Cardiac muscle cell (in vitro differentiated cells and primary cell): ENCODE results near the gene GPR152. TPM values are rescaled to one million over a fixed set of nuclear protein-coding genes. Genes with fewer than 3 reads are reported as not detected.

Source experiments
- DNase-seq, 2 donors: peaks; one replicate each; pipeline versions ENCODE4 v3.0.0 to v3.0.0-alpha.2; 2010 to 2017; ENCODE audit warnings: low read depth in 1 of 2, low spot score in 1 of 2
- H3K27ac ChIP-seq: fragments of 200-600 bp; sonication (generic); 2 replicates; pipeline ENCODE4 v1.5.1; 2016
- H3K27me3 ChIP-seq: fragments of 200-600 bp; sonication (generic); 2 replicates; pipeline ENCODE4 v1.6.0; 2016; ENCODE audit warnings: control low read depth
- H3K36me3 ChIP-seq: fragments of 200-600 bp; sonication (generic); 2 replicates; pipeline ENCODE4 v1.5.1; 2016; ENCODE audit warnings: control low read depth
- H3K4me1 ChIP-seq: fragments of 200-600 bp; sonication (generic); 2 replicates; pipeline ENCODE4 v1.8.1; 2017; ENCODE audit warnings: low read depth, mild to moderate bottlenecking, mixed run types
- H3K4me3 ChIP-seq: fragments of 200-600 bp; sonication (generic); 2 replicates; pipeline ENCODE4 v1.5.1; 2016; ENCODE audit warnings: mild to moderate bottlenecking
- H3K9me3 ChIP-seq: fragments of 200-600 bp; sonication (generic); 2 replicates; pipeline ENCODE4 v1.5.1; 2017; ENCODE audit warnings: low read depth, mild to moderate bottlenecking, control low read depth
- CTCF ChIP-seq: IDR thresholded peaks from 2 replicates; pipeline ENCODE4 v1.5.1; 2012; ENCODE audit warnings: low read depth, mild to moderate bottlenecking, low read length
- polyA plus RNA-seq: library from polyadenylated mRNA; unstranded; fragments of >200 nt; fragmentation: Nextera tagmentation; extraction: Ambion mirVana; gene quantifications from 2 replicates; pipeline ENCODE4 v1.2.1, GENCODE V29; 2016
- total RNA-seq: library from RNA; depleted of rRNA; stranded (reverse); fragments of >200 nt; gene quantifications from 2 replicates; pipeline ENCODE4 v1.2.3, GENCODE V29; 2016

Gene GPR152
- total and polyA plus RNA-seq, 2 experiments from 2014 or later: not detected

- Histone ChIP-seq H3K9me3 (no peaks in the 10 kb centered on the region), H3K4me1 (no peaks in the 10 kb centered on the region), H3K4me3 (no peak overlapping the region), H3K36me3 (peaks cover 8% of the 10 kb centered on the region), H3K27me3 (no peaks in the 10 kb centered on the region), H3K27ac (no peak overlapping the region)
- DNase-seq: no peak
- TF ChIP-seq CTCF: no peak
These were observed 42.1 kb upstream of the GPR152 start for GRCh38 chr11:67494371-67495233.

GRCh38 chr11:67493548-67494370 lies 41.2 kb upstream of the GPR152 start:
- DNase-seq: no peak
- Histone ChIP-seq H3K27ac (no peak overlapping the region), H3K4me3 (no peak overlapping the region), H3K27me3 (no peaks in the 10 kb centered on the region), H3K9me3 (no peaks in the 10 kb centered on the region), H3K4me1 (no peaks in the 10 kb centered on the region), H3K36me3 (peaks cover 8% of the 10 kb centered on the region)
- no peak for TF ChIP-seq CTCF

- Histone ChIP-seq H3K4me1 (no peaks in the 10 kb centered on the region), H3K36me3 (peaks cover 8% of the 10 kb centered on the region), H3K27ac (no peak overlapping the region), H3K4me3 (no peak overlapping the region), H3K9me3 (no peaks in the 10 kb centered on the region), H3K27me3 (no peaks in the 10 kb centered on the region)
- no peak for DNase-seq
- TF ChIP-seq CTCF: no peak
These were observed 40.4 kb upstream of the GPR152 start for GRCh38 chr11:67492801-67493547.

GRCh38 chr11:67492069-67492727 lies 39.7 kb upstream of the GPR152 start:
- no peaks in the 10 kb centered on the region for H3K4me1 ChIP-seq
- H3K9me3 ChIP-seq: no peaks in the 10 kb centered on the region
- H3K27ac ChIP-seq: no peak overlapping the region
- DNase-seq: no peak
- no peak for TF ChIP-seq CTCF
- no peaks in the 10 kb centered on the region for H3K27me3 ChIP-seq
- H3K36me3 ChIP-seq: peaks cover 8% of the 10 kb centered on the region
- no peak overlapping the region for H3K4me3 ChIP-seq
